ENCODE results near the gene ZBTB16.

- TF ChIP-seq POLR2A (IDR thresholded peaks at IDR 0.05; ENCODE audit: insufficient read depth in 1 of 2, low read depth in 2 of 2, low read length in 2 of 2) (no peak), ZNF382 (CRISPR knock-in tag; IDR thresholded peaks at IDR 0.05; ENCODE audit: borderline replicate concordance) (no peak), MAX (IDR thresholded peaks at IDR 0.05) (no peak), DNMT1 (CRISPR knock-in tag; IDR thresholded peaks at IDR 0.05) (no peak), CREB1 (IDR thresholded peaks at IDR 0.05) (no peak), CREB1 (CRISPR knock-in tag; IDR thresholded peaks at IDR 0.05) (no peak), MIER2 (CRISPR knock-in tag; IDR thresholded peaks at IDR 0.05) (no peak), PAX8 (CRISPR knock-in tag; IDR thresholded peaks at IDR 0.05; ENCODE audit: borderline replicate concordance) (no peak), HOMEZ (CRISPR knock-in tag; IDR thresholded peaks at IDR 0.05; ENCODE audit: low read depth) (no peak), KDM6A (CRISPR knock-in tag; IDR thresholded peaks at IDR 0.05; ENCODE audit: low read depth) (no peak)
These were observed 113.4 kb downstream of the ZBTB16 start for GRCh38 chr11:114172871-114173444.

Data from HepG2 (cell line).